HepG2 (cell line): ENCODE results near the gene OPRL1. TPM values are rescaled to one million over a fixed set of nuclear protein-coding genes. Genes with fewer than 3 reads are reported as not detected.

ENCODE experiments used
- ATF7 ChIP-seq, 2 experiments: fragments of 450-650 bp in 1 of 2; sonication (generic) in 1 of 2; formaldehyde crosslinking in 1 of 2; IDR thresholded peaks; 2 replicates each; pipeline versions ENCODE4 v1.4.0 to v1.6.1; 2016 to 2020; ENCODE audit warnings: antibody characterized with exemption in 1 of 2, mild to moderate bottlenecking in 1 of 2, missing genetic modification reagents in 1 of 2
- BRD4 ChIP-seq: sonication (generic); formaldehyde crosslinking; IDR thresholded peaks from 2 replicates; pipeline ENCODE4 v1.4.0; 2020; ENCODE audit warnings: missing genetic modification reagents
- CBX5 ChIP-seq: sonication (generic); formaldehyde crosslinking; IDR thresholded peaks from 2 replicates; pipeline ENCODE4 v1.4.0; 2020; ENCODE audit warnings: missing genetic modification reagents, borderline replicate concordance
- CENPX ChIP-seq: sonication (generic); formaldehyde crosslinking; IDR thresholded peaks from 2 replicates; pipeline ENCODE4 v1.9.0; 2021; ENCODE audit warnings: mild to moderate bottlenecking, missing genetic modification reagents, moderate library complexity
- FOXA1 ChIP-seq, 2 experiments: fragments of 450-650 bp in 1 of 2; sonication (generic) in 1 of 2; formaldehyde crosslinking in 1 of 2; IDR thresholded peaks; 2 replicates each; pipeline versions ENCODE4 v1.4.0 to v1.6.1; 2016 to 2020; ENCODE audit warnings: missing genetic modification reagents in 1 of 2
- HNRNPUL1 ChIP-seq: fragments of 200-400 bp; formaldehyde crosslinking; IDR thresholded peaks from 2 replicates; pipeline ENCODE4 v1.6.1; 2017; ENCODE audit warnings: low read depth, mild to moderate bottlenecking, low read length, moderate library complexity
- KLF16 ChIP-seq, 2 experiments: sonication (generic) in 1 of 2; formaldehyde crosslinking in 1 of 2; IDR thresholded peaks; 2 replicates each; pipeline versions ENCODE4 v1.6.1 to v1.8.0; 2016 to 2023; ENCODE audit warnings: missing genetic modification reagents in 2 of 2, missing compliant biosample characterization in 1 of 2
- MXI1 ChIP-seq: IDR thresholded peaks from 3 replicates; pipeline ENCODE4 v1.6.1; 2012; ENCODE audit warnings: low read depth, low read length, inconsistent platforms, borderline replicate concordance
- NKX3-1 ChIP-seq: sonication (generic); formaldehyde crosslinking; IDR thresholded peaks from 2 replicates; pipeline ENCODE4 v1.5.0; 2020; ENCODE audit warnings: missing genetic modification reagents
- ONECUT2 ChIP-seq: sonication (generic); formaldehyde crosslinking; IDR thresholded peaks from 2 replicates; pipeline ENCODE4 v1.4.0; 2020; ENCODE audit warnings: missing genetic modification reagents
- PAX8 ChIP-seq: sonication (generic); formaldehyde crosslinking; IDR thresholded peaks from 2 replicates; pipeline ENCODE4 v1.8.0; 2022; ENCODE audit warnings: mild to moderate bottlenecking, missing genetic modification reagents, borderline replicate concordance
- PTBP1 ChIP-seq: fragments of 200-400 bp; formaldehyde crosslinking; IDR thresholded peaks from 2 replicates; pipeline ENCODE4 v1.6.1; 2018; ENCODE audit warnings: low read length, low read depth; ENCODE audit not compliant: poor library complexity, severe bottlenecking
- RARA ChIP-seq: IDR thresholded peaks from 2 replicates; pipeline ENCODE4 v1.6.1; 2016; ENCODE audit warnings: missing genetic modification reagents, missing compliant biosample characterization
- SOX6 ChIP-seq, 2 experiments: fragments of 450-650 bp in 1 of 2; sonication (generic) in 1 of 2; formaldehyde crosslinking in 1 of 2; IDR thresholded peaks; 2 replicates each; pipeline versions ENCODE4 v1.4.0 to v1.6.1; 2017 to 2020; ENCODE audit warnings: antibody characterized with exemption in 1 of 2, mild to moderate bottlenecking in 1 of 2, missing genetic modification reagents in 1 of 2
- ZBTB7B ChIP-seq: sonication (generic); formaldehyde crosslinking; IDR thresholded peaks from 2 replicates; pipeline ENCODE4 v1.4.0; 2020; ENCODE audit warnings: missing genetic modification reagents
- ZC3H4 ChIP-seq: sonication (generic); formaldehyde crosslinking; IDR thresholded peaks from 2 replicates; pipeline ENCODE4 v1.4.0; 2020; ENCODE audit warnings: missing genetic modification reagents, borderline replicate concordance
- ZNF251 ChIP-seq: sonication (generic); formaldehyde crosslinking; IDR thresholded peaks from 2 replicates; pipeline ENCODE4 v1.9.0; 2021; ENCODE audit warnings: mild to moderate bottlenecking, missing genetic modification reagents
- polyA plus RNA-seq, 8 experiments: library from polyadenylated mRNA; depleted of rRNA in 3 of 8; stranded (reverse) in 7 of 8; unstranded in 1 of 8; fragments of >200 nt; fragmentation: Illumina TruSeq in 4 of 8; extraction: Trizol in 4 of 8; gene quantifications; 2 replicates each; pipeline versions ENCODE4 v1.2.1 to v1.2.3, GENCODE V29; 2011 to 2016; ENCODE audit warnings: low read depth in 4 of 8, missing spikeins in 1 of 8, mixed read lengths in 1 of 8; ENCODE audit not compliant: insufficient read depth in 1 of 8
- total RNA-seq, 5 experiments: library from RNA; depleted of rRNA; stranded (reverse); fragments of >200 nt; fragmentation: Illumina TruSeq; extraction: Trizol; gene quantifications; 2 replicates each; pipeline ENCODE4 v1.2.3, GENCODE V29; 2016; ENCODE audit warnings: low read depth in 1 of 5
- TF ChIP-seq, protein P1 (sequence below): sonication (generic); formaldehyde crosslinking; IDR thresholded peaks from 2 replicates; pipeline ENCODE4 v1.5.0; 2020; ENCODE audit warnings: missing genetic modification reagents, mild to moderate bottlenecking, borderline replicate concordance
- TF ChIP-seq, protein P2 (sequence below): sonication (generic); formaldehyde crosslinking; IDR thresholded peaks from 2 replicates; pipeline ENCODE4 v1.5.1; 2020; ENCODE audit warnings: missing genetic modification reagents, mild to moderate bottlenecking, borderline replicate concordance
- TF ChIP-seq, protein P3 (sequence below): IDR thresholded peaks from 2 replicates; pipeline ENCODE4 v1.6.1; 2016; ENCODE audit warnings: missing compliant biosample characterization, missing genetic modification reagents, borderline replicate concordance
- TF ChIP-seq, protein P4 (sequence below): IDR thresholded peaks from 2 replicates; pipeline ENCODE4 v1.6.1; 2016; ENCODE audit warnings: low read depth
- TF ChIP-seq, protein P5 (sequence below): sonication (generic); formaldehyde crosslinking; IDR thresholded peaks from 2 replicates; pipeline ENCODE4 v1.8.0; 2022; ENCODE audit warnings: mild to moderate bottlenecking, missing genetic modification reagents

OPRL1 gene
- total and polyA plus RNA-seq, 2 of the 13 experiments (the other 11 are each of a cell fraction or from before 2014, with no cell fraction given) = 0.35 to 0.71 TPM

GRCh38 chr20:64052987-64053840 is 26.7 kb upstream of the OPRL1 start (continued):
- peak; percentile 89; the same call in 1 of the 2 replicates for TF ChIP-seq ZNF251 (CRISPR knock-in tag)
- peak; percentile 32; the same call in 1 of the 3 replicates for TF ChIP-seq MXI1
- TF ChIP-seq BRD4 (CRISPR knock-in tag) = peak; percentile 84
- TF ChIP-seq ZBTB7B (CRISPR knock-in tag) = no peak
- TF ChIP-seq ONECUT2 (CRISPR knock-in tag) = no peak
- TF ChIP-seq RARA = peak; percentile 53
- TF ChIP-seq ZC3H4 (CRISPR knock-in tag) = no peak
- TF ChIP-seq ATF7 (IDR thresholded peaks at IDR 0.05) = no peak
- TF ChIP-seq ATF7 (CRISPR knock-in tag; IDR thresholded peaks at IDR 0.05) = peak; percentile 89
- TF ChIP-seq, protein P1, sequence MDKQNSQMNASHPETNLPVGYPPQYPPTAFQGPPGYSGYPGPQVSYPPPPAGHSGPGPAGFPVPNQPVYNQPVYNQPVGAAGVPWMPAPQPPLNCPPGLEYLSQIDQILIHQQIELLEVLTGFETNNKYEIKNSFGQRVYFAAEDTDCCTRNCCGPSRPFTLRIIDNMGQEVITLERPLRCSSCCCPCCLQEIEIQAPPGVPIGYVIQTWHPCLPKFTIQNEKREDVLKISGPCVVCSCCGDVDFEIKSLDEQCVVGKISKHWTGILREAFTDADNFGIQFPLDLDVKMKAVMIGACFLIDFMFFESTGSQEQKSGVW = no peak
- TF ChIP-seq, protein P2, sequence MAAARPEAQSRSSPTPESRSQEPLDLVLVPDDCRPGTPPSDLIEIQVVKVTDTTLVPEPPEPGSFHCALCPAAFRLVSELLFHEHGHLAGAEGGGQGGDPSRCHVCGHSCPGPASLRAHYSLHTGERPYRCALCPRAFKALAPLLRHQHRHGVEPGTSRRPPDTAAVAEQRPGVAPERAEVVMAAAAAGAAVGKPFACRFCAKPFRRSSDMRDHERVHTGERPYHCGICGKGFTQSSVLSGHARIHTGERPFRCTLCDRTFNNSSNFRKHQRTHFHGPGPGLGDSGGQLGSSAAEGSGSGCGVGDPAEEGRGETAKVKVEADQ = no peak
- peak; percentile 54; the same call in 1 of the 2 replicates for TF ChIP-seq CBX5
- TF ChIP-seq, protein P3, sequence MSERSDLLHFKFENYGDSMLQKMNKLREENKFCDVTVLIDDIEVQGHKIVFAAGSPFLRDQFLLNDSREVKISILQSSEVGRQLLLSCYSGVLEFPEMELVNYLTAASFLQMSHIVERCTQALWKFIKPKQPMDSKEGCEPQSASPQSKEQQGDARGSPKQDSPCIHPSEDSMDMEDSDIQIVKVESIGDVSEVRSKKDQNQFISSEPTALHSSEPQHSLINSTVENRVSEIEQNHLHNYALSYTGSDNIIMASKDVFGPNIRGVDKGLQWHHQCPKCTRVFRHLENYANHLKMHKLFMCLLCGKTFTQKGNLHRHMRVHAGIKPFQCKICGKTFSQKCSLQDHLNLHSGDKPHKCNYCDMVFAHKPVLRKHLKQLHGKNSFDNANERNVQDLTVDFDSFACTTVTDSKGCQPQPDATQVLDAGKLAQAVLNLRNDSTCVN (CRISPR knock-in tag) = no peak; the same call in 1 of the 2 replicates
- TF ChIP-seq, protein P4, sequence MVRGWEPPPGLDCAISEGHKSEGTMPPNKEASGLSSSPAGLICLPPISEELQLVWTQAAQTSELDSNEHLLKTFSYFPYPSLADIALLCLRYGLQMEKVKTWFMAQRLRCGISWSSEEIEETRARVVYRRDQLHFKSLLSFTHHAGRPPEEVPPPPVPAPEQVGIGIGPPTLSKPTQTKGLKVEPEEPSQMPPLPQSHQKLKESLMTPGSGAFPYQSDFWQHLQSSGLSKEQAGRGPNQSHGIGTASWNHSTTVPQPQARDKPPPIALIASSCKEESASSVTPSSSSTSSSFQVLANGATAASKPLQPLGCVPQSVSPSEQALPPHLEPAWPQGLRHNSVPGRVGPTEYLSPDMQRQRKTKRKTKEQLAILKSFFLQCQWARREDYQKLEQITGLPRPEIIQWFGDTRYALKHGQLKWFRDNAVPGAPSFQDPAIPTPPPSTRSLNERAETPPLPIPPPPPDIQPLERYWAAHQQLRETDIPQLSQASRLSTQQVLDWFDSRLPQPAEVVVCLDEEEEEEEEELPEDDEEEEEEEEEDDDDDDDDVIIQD (CRISPR knock-in tag) = peak; percentile 83; the same call in 1 of the 2 replicates
- TF ChIP-seq FOXA1 (IDR thresholded peaks at IDR 0.05) = no peak
- no peak; the same call in 1 of the 2 replicates for TF ChIP-seq FOXA1 (CRISPR knock-in tag; IDR thresholded peaks at IDR 0.05)
- TF ChIP-seq, protein P5, sequence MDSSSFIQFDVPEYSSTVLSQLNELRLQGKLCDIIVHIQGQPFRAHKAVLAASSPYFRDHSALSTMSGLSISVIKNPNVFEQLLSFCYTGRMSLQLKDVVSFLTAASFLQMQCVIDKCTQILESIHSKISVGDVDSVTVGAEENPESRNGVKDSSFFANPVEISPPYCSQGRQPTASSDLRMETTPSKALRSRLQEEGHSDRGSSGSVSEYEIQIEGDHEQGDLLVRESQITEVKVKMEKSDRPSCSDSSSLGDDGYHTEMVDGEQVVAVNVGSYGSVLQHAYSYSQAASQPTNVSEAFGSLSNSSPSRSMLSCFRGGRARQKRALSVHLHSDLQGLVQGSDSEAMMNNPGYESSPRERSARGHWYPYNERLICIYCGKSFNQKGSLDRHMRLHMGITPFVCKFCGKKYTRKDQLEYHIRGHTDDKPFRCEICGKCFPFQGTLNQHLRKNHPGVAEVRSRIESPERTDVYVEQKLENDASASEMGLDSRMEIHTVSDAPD = peak; percentile 75; the same call in 1 of the 2 replicates
- TF ChIP-seq KLF16 (CRISPR knock-in tag; IDR thresholded peaks at IDR 0.05) = 0 out of 4 replicates have a peak, but pooled peaks of 1 of the 2 experiments have one; percentile 15
- no peak for TF ChIP-seq HNRNPUL1
- TF ChIP-seq PAX8 (CRISPR knock-in tag) = no peak
- TF ChIP-seq NKX3-1 (CRISPR knock-in tag) = no peak
- TF ChIP-seq PTBP1 = peak; percentile 6
- no peak for TF ChIP-seq CENPX (CRISPR knock-in tag)
- TF ChIP-seq SOX6 (IDR thresholded peaks at IDR 0.05) = no peak
- TF ChIP-seq SOX6 (CRISPR knock-in tag; IDR thresholded peaks at IDR 0.05) = peak; percentile 40; the same call in 1 of the 2 replicates
